GM21381 (cell line): ENCODE results near the gene OGA.
A peak's percentile ranks its signal among the peaks of the same experiment; 100 is the strongest.

Source experiments
- ATAC-seq: cut with Tn5 transposase; IDR thresholded peaks from one replicate; pipeline ENCODE4 v1.9.1; 2021; ENCODE audit warnings: mild to moderate bottlenecking, moderate library complexity; ENCODE audit not compliant: unreplicated experiment

OGA gene

GRCh38 chr10:101818119-101818871, at the start of gene OGA:
Gene OGA, minus strand, starts transcription at chr10:101818444. Its CDS starts 422 bp downstream, at chr10:101818022.
- ATAC-seq = peak; percentile 89

GRCh38 chr10:101867931-101868330, 49.7 kb upstream of the OGA start:
- no peak for ATAC-seq

GRCh38 chr10:101859530-101859929, 41.3 kb upstream of the OGA start:
- ATAC-seq = no peak

GRCh38 chr10:101858723-101859500, 40.7 kb upstream of the OGA start:
- ATAC-seq = peak; percentile 72

GRCh38 chr10:101857802-101858476, 39.7 kb upstream of the OGA start:
- ATAC-seq = no peak

GRCh38 chr10:101856626-101857025, 38.4 kb upstream of the OGA start:
- no peak for ATAC-seq

- no peak for ATAC-seq
Measured at GRCh38 chr10:101851411-101852116, 33.3 kb upstream of the OGA start.

GRCh38 chr10:101850749-101851148, 32.5 kb upstream of the OGA start:
- no peak for ATAC-seq

- no peak for ATAC-seq
Measured at GRCh38 chr10:101848894-101849351, 30.7 kb upstream of the OGA start.

GRCh38 chr10:101848408-101848807, 30.2 kb upstream of the OGA start:
- ATAC-seq = no peak

- ATAC-seq = no peak
Measured at GRCh38 chr10:101845893-101846292, 27.6 kb upstream of the OGA start.

- no peak for ATAC-seq
Measured at GRCh38 chr10:101843032-101844021, 25.1 kb upstream of the OGA start, which contains the start of gene KCNIP2. Gene KCNIP2, minus strand, starts transcription at chr10:101843800. Its CDS starts 232 bp downstream, at chr10:101843568.

GRCh38 chr10:101841826-101842225, 23.6 kb upstream of the OGA start:
- ATAC-seq = no peak

GRCh38 chr10:101840741-101841453, 22.7 kb upstream of the OGA start:
- ATAC-seq = peak; percentile 71

GRCh38 chr10:101840102-101840684, 21.9 kb upstream of the OGA start:
- ATAC-seq = no peak

GRCh38 chr10:101839416-101840063, 21.3 kb upstream of the OGA start:
- peak; percentile 34 for ATAC-seq

GRCh38 chr10:101839002-101839401, 20.8 kb upstream of the OGA start:
- ATAC-seq = no peak

- no peak for ATAC-seq
Measured at GRCh38 chr10:101838416-101838970, 20.2 kb upstream of the OGA start.
